ENCODE measurements around the gene HDAC8.
"Not testable (repeated sequence)": the region's sequence is repeated elsewhere in the genome, so short reads cannot be mapped to it uniquely, and the experiment has no call there.

Gene HDAC8

GRCh38 chrX:72449034-72449433, 123.6 kb downstream of the HDAC8 start:
- not testable (repeated sequence) for DNase-seq

- DNase-seq, result not testable (repeated sequence)
Observed at GRCh38 chrX:72440764-72441163, 131.9 kb downstream of the HDAC8 start.

- no peak for DNase-seq
Observed at GRCh38 chrX:72436010-72436409, 136.6 kb downstream of the HDAC8 start.

DNA sequence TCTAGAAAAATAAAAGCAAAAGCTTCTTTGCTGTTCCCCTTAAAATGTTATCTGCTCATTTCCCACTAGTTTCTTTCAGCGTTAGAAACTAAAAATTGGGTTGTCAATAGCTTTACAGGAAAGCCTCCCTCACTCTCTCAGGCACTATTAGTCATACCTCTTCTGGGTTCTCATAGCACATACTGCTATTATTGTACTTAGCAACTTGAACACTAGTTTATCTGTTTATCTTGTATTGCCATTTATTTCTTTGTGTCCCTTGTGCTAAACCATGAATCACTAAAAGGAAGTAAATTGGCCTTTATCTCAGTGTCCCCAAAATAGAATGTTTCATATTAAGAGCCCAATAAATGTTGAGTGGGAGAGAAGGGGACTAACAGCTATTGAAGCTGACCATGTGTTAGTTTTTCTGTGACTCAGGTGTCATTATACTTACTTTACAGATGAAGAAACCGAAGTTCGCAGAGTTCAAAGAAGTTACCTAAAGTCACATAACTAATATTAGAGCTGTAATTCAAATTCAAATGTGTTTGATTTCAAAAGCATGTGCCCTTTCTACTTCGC, 142.2 kb downstream of the HDAC8 start:
- no peak for DNase-seq

DNA sequence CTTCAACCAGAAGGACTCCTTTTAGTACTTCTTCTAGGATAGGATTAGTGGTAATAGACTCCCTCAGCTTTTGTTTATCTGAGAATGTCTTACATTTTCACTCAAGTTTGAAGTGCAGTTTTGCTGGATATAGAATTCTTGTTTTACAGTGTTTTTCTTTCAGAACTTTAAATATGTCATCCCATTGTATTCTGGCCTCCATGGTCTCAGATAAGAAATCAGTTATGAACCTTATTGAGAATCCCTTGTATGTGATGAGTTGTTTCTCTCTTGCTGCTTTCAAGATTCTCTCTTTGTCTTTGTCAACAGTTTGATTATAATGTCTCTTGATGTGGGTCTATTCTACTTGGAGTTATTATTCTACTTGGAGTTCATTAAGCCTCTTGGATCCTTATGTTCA, 150.8 kb downstream of the HDAC8 start:
- no peak for DNase-seq

DNA sequence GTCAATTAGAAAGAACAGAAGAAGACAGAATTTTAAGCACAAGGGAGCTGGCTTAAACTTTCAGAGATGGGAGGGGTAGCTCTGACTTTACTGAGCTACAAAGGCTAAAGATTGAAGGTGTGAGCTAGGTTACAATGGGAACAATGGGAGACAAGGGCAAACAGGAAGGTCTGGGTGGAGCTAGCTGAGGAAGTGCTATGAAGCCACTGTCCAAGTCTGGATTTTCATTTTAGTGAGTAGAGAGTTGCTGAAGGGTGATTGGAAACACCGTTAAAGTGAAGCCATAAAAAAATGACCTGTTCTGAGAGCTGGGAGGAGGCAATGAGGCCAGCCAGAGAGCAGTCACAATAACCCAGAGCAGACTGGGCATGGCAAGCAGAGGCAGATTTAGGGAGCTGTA, 162.7 kb downstream of the HDAC8 start:
- DNase-seq, result no peak

GRCh38 chrX:72408885-72409284, 163.8 kb downstream of the HDAC8 start:
- DNase-seq, result no peak

DNA sequence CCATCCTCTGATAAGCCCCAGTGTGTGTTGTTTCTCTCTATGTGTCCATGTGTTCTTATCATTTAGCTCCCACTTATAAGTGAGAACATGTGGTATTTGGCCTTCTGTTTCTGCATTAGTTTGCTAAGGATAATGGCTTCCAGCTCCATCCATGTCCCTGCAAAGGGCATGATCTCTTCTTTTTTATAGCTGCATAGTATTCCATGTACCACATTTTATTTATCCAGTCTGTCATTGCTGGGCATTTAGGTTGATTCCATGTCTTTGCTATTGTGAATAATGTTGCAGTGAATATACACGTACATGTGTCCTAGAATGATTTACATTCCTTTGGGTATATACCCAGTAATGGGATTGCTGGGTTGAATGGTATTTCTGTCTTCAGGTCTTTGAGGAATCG, 167.5 kb downstream of the HDAC8 start:
- DNase-seq, result not testable (repeated sequence)

DNA sequence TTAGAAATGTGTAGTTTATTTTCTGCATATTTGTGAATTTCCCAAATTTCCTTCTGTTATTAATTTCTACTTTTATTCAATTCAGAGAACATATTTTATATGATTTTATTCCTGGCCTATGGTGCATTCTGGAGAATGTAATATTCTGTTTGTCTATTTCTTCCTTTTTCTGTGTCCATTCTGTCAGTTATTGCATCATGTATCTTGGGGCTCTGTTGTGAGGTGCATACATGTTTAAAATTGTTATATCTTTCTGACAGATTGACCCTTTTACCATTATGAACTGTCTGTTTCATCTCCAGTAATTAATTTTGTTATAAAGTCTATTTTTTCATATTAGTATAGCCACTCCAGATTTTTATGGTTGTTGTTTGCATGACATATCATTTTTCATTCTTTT, 170.0 kb downstream of the HDAC8 start:
- no peak for DNase-seq

DNA sequence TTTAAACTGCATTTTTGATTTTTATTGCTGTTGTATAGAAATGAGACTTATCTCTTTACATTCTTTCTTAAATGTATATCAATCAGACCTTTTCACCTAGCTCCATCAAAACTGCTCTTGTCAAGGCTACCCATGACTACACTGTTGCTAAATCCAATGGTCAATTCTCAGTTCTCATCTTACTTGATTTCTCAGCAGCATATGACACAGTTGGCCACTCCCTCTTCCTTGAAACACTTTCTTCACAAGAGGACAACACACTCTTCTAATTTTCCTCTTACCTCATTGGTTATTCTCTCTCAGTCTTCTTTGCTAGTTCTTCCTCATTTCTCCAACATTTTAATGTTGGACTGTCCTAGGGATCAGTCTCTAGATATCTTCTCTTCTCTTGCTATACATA, 172.8 kb downstream of the HDAC8 start:
- no peak for DNase-seq

DNA sequence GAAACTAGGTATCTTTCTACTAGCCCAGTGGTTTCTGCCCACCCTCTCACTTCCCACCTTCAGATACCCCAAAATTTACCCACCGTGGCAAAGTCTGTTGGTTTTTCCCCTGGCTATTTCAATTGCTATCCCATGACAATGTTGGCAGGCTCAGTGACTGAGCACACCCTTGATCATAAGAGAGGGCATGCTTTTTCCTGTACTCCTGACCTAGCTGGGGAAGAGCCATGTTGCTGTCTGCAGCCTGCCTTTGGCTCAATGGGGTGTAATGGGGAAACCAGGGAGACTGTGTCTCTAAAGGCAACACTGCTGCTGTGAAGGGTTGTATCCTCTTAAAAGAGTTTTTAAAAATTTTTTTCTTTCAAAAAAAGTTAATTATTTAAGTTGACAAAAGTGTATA, 176.5 kb downstream of the HDAC8 start:
- DNase-seq, result no peak

- no peak for DNase-seq
Observed at GRCh38 chrX:72395237-72395636, 177.4 kb downstream of the HDAC8 start.

DNA sequence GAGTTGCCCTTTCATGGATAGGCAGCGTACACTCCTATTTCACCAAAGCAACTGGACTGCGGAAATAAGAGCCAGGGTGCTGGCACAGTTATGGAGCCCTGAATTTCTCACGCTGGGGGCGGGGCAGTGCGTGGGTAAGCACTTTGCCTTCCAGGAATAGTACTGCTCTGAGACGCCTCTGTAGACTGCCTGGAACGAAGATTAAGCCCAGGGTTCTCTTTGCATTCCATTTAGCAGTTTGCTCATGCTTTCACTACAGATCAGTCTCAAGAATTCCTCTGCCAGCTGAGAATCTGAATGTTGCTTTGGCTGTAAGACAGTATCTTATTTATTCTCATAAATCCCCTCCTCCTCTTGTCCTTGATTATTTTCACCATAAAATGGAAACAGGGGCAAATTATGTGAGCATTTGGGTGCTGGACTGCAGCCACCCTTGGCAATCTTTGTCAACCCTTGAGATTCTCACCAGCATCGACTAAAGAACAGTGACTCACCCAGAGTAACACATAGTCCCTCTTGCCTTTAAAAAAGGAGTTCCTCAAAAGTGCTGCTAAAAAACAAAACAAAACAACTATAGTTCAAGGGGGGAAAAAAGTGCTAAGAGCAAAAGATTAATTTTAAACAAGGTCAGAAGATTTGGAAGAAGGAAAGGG, 178.0 kb downstream of the HDAC8 start:
- DNase-seq, result no peak

DNA sequence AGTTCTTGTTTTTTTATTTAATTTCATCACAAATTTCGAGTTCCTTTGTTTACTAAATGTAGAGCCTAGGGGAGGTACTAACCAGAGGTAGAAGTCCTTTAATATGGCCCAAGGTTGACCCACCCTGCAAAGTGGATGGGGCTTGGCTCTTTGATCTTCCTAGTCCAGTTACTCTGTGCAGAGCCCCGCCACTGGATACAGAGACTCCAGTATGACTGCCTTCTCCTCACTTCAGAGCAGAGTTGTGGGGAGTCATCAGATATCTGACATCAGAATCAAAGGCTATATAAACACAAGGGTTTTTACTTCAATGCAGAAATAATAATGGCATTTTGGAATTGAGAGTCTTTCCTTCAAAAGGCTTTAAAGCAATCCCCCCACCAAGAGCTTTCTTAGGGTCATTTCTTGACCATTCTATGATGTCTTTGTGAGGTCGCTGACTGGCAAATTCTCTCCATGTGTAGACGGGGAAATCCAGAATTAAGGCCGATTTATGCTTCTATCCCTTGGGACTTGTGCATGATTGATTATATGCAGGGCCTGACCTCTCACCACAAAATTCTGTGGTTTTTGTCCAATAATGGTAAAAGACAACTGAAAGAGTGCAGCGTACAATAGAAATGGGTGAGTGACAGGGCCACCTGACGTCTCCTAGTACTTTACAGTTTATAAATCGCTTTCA, 178.7 kb downstream of the HDAC8 start:
- no peak for DNase-seq

- no peak for DNase-seq
Observed at GRCh38 chrX:72392816-72393800, 179.5 kb downstream of the HDAC8 start.

DNA sequence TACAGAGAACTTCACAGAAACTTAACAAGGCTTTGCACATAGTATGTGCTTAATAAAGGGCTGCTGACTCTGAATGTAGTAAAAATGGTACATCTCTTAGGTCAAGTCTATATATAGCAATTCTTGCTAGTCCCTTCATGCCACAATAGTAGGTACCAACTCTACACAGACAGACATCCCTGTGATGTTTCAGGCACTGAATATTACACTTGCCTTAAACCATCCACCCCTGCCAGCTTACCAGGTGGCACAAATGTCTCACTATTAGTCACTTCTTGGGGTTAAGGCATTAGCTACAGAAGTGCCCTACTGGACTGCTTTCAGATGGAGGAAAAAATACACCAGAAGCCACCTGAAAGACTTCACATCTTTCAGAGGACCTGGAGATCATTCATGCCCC, 180.6 kb downstream of the HDAC8 start:
- no peak for DNase-seq

GRCh38 chrX:72387247-72387646, 185.4 kb downstream of the HDAC8 start:
- DNase-seq, result no peak

DNA sequence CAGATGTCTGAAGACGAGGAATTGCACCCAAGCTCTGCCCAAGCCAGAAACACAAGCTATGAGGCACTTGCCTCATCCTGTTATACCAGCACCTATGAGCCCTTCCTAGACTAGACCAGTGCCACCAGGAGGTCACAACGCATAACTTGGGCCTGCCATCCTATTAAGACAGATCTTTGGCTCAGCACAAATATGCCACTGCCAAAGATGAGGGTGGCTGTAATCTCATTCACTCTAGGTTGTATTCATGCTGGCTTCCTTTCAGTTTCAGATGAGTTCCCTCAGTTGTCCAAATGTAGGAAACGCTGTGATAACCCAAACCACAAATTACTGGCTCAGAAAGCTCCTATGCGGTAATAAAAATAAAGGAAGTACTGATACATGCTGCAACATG, 190.4 kb downstream of the HDAC8 start:
- no peak for DNase-seq

- no peak for DNase-seq
Observed at GRCh38 chrX:72381439-72382201, 191.0 kb downstream of the HDAC8 start.

DNA sequence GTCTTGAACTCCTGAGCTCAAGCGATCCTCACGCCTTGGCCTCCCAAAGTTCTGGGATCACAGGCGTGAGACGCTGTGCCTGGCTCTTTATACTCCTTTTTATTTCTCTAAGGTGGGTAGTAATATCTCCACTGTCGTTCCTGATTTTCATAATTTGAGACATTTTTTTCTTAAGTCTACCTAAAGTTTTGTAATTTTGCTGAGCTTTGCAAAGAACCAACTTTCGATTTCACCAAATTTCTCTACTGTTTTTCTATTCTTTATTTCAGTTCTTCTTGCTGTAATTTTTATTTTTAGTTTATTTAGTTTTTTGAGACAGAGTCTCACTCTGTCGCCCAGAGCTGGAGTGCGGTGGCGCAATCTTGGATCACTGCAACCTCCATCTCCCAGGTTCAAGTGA, 196.5 kb downstream of the HDAC8 start:
- DNase-seq, result no peak

DNA sequence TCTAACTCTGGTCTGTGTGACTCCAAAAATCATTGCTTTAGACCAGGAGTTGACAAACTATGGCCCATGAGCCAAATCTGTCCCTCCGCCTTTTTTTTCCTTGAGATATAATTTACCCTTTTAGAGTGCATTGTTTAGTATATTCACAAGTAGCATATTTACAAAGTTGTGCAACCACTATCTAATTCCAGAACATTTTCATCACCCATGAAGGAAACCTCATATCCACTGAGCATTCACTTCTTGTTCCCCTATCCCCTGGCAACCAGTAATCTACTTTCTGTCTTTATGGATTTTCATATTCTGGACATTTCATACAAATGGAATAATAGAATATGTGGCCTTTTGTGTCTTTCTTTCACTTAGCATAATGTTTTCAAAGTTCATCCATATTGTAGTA, 199.5 kb downstream of the HDAC8 start:
- DNase-seq, result no peak

- no peak for DNase-seq
Observed at GRCh38 chrX:72372735-72373134, 199.9 kb downstream of the HDAC8 start.

GRCh38 chrX:72371405-72371804, 201.2 kb downstream of the HDAC8 start:
- no peak for DNase-seq
